HG02642 (cell line): ENCODE measurements around the gene AMOTL2.

Experiments used
- ATAC-seq: cut with Tn5 transposase; IDR thresholded peaks from one replicate; pipeline ENCODE4 v1.9.1; 2021; ENCODE audit warnings: mild to moderate bottlenecking; ENCODE audit not compliant: unreplicated experiment, poor library complexity

AMOTL2 gene

GRCh38 chr3:134322286-134322685 is 52.0 kb downstream of the AMOTL2 start:
- ATAC-seq, result no peak

GRCh38 chr3:134320749-134321148 is 53.5 kb downstream of the AMOTL2 start:
- ATAC-seq, result no peak

- no peak for ATAC-seq
Observed at GRCh38 chr3:134319931-134320330, 54.3 kb downstream of the AMOTL2 start.

DNA sequence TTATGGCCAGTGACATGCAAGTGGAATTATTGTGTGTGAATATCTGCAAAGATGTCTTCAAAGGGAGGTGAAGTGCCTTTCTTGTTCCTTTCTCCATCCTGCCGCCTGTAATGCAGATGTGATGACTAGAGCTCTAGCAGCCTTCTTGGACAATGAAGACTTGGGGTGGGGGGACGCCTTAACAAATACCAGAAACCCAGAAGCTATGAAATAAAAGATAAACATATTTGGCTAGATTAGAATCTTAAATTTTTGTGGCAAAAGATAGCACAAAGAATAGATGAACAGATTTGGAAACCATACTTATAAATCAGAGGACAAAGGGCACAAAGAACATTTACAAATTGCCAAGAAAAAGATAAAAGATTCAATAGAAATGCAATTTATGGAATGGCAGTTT is 56.1 kb downstream of the AMOTL2 start:
- no peak for ATAC-seq

- ATAC-seq, result no peak
Observed at GRCh38 chr3:134317106-134317947, 56.9 kb downstream of the AMOTL2 start.

GRCh38 chr3:134315286-134316106 is 58.8 kb downstream of the AMOTL2 start:
- ATAC-seq, result no peak

- ATAC-seq, result no peak
Observed at GRCh38 chr3:134314588-134315285, 59.5 kb downstream of the AMOTL2 start.

- ATAC-seq, result no peak
Observed at GRCh38 chr3:134313847-134314587, 60.2 kb downstream of the AMOTL2 start.

DNA sequence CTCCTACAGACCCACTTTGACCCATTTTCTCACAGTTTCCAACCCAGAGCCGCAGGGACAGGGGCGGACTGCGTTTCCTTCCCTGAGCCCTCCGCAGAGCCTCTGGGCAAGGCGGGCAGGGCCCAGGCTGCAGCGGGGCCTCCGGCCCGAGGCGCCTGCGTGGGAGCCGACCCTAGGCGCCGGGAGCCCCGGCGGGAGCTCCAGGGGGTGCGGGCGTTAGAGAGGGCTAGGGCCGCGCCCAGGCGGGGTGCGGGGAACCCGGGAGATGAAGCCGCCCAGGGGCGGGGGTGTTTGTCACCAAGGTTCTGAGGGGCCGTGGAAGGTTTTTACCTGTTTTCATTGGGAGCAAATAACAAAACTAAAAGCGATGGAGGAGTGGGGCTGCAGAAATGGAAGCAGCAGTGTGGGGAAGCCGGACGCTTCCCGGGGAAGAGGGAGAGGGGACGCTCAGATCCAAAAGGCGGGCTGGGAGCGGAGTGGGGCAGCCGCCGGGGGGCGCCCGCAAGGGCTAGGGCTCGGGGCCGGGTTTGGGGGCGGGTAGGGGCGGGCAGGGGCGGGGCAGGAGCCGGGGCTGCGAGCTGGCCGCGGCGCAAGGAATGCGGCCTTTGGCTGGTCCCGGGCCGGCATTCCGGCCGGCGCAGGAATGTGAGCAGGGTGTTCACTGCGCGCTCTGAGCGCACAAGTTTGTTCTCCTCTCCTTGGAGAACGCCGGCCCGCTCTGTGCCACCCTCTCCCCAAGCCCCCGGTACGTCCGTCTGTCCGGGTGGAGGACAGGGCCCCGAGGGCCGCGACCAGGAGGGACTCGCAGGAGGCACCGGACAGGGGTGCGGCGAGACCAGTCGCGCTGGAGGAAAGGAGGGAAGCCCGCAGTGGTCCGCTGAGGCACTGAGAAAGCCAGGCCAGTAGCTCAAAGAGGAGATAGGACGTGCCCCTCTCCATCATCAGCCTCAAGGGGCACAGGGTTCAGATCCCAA is 61.1 kb downstream of the AMOTL2 start:
- ATAC-seq, result no peak

DNA sequence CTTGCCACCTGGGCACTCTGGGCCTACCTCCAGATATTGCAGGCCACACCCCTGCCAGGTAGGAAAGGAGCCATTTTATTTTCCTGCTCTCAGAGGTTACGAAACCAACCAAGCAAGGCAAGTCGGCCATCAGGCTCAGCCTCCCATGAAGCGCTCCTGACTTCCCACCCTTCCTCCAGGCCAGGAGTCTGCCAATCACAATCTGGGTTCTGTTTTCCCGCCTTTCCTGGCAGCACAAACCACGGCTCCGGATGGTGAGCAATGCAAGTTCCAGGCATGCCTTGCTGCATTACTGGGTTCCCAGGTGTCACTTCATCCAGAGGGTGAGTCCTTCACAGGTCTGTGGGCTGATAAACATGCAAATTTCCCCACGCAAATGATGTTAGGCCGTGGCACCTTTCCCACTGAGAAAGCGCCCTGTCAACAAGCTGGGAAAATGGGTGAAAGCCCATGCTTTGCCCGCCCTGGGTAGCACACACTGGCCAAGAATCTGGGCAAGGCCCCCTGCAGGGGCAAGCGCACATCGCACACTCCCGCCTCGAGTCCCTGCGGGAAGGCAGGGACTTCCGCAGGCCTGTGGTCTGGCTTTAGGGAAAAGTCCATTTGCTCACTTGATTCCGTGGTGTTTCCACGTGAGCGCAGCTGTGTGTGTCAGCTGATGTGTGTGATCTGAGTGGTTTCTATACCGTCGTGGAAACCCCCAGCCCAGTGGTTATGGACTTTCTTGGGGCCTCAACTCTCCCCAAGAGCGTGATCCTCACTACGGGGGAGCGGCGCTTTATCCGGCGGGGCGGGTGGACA is 62.0 kb downstream of the AMOTL2 start:
- ATAC-seq, result no peak

DNA sequence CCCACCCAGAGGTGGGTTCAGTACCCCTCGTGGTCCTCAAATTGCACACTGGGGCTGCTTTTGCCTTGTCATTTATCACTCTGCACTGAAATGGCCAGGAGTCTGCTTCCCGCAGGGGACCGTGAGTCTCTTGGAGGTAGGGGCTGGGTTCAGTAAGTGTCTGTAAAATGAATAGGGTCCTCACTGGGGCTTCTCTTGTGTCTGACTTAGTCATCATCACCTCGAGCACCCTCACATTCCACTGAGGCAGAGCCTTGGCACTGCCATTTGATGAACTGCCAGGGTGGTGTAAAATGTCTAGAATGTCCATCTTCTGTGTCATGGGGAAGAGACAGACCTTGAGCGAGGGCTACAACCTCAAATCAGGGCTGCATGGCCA is 62.6 kb downstream of the AMOTL2 start:
- ATAC-seq, result no peak

- no peak for ATAC-seq
Observed at GRCh38 chr3:134311265-134311664, 63.0 kb downstream of the AMOTL2 start.

DNA sequence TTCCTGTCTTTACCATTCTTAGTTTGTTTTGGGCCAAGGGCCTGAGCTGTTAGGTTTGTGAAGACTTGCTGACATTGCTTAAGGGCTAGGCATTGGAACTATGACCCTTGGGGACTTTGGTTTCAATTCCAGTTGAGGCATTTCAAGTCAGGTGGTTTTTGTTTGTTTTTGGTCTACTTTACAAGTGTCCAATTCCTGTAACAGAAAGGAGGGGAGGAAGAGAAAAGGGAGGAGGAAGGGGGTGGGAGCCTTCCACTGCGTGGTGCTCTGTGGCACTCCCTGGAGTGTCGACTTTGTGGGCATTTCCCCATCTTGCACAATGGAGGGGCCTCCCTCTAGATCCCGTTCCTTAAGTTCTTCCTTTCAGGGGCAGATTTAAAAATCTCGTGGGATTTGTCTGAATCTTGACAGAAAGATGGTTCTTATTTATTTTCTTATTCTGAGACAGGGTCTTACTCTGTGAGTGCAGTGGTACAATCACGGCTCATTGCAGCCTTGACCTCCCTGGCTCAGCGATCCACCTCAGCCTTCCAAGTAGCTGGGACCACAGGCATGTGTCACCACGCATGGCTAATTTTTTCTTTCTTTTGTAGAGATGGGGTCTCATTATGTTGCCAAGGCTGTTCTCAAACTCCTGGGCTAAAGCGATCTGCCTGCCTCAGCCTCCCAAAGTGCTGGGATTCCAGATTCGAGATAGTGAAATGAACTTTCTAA is 64.1 kb downstream of the AMOTL2 start:
- ATAC-seq, result no peak

- ATAC-seq, result peak; percentile 64
Observed at GRCh38 chr3:134308350-134308891, 65.8 kb downstream of the AMOTL2 start.

DNA sequence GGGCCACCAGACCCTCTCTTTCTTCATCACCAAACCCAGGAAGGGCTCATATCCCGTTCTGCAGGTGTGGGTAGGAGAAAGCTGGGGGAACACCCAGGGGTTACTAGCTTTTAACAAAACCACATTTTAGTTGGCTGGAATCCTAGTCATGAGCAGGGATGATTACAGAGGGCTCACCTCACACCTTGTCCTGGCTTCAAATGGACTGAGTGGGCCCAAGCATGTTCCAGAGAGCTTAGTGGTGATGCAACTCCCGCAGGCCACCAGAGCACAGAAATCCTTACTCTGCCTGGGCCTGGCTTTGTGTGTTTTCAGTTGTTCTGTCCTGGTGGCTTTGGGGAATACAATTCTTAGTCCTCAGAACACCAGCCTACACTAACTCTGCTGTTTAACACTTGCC is 66.8 kb downstream of the AMOTL2 start:
- ATAC-seq, result no peak

GRCh38 chr3:134306320-134306719 is 67.9 kb downstream of the AMOTL2 start:
- no peak for ATAC-seq
